ENCODE measurements around the gene RIMBP2.

- no peak for TF ChIP-seq CTCF (IDR thresholded peaks at IDR 0.05; ENCODE audit: borderline replicate concordance, extremely low read depth, low read length, poor library complexity, severe bottlenecking)
- TF ChIP-seq EZH2 (IDR thresholded peaks at IDR 0.05; ENCODE audit: borderline replicate concordance, low read depth, low read length, severe bottlenecking): no peak
Measured at GRCh38 chr12:130562716-130563115, 153.4 kb downstream of the RIMBP2 start.
